ENCODE results near the gene ZNF107.

ZNF107 gene

GRCh38 chr7:64632029-64632428 lies 33.9 kb upstream of the ZNF107 start:
- H3K4me3 ChIP-seq: no peak overlapping the region
- no peak overlapping the region for H3K27ac ChIP-seq
- H3K4me1 ChIP-seq: no peaks in the 10 kb centered on the region
- no peaks in the 10 kb centered on the region for H3K9me3 ChIP-seq
- H3K36me3 ChIP-seq: no peaks in the 10 kb centered on the region
- H3K27me3 ChIP-seq: no peaks in the 10 kb centered on the region
- TF ChIP-seq CTCF (IDR thresholded peaks at IDR 0.05): no peak
- no peak for DNase-seq
- intact Hi-C loops (cut with DNase I; ENCODE audit: low total_unique reads): no loop called here

DNA sequence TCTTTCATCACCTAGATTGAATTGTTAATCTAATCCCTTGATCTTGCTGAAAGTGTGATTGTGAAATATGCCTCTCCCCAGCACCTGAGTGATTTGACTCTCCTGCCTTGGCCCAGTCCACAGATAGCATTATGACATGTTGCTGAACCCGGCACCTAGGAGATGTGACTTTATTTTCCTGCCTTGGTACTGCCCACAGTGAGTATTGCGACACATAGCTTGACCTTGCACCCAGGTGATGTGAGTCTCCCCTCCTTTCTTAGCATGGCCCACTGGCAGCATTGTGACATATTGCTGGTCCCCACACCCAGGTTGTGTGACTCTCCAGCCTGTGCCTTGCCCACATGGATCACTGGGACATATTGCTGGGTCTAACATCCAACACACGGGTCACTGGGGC lies 32.5 kb upstream of the ZNF107 start:
- DNase-seq: no peak
- Histone ChIP-seq H3K4me1 (no peaks in the 10 kb centered on the region), H3K4me3 (no peak overlapping the region), H3K27ac (no peak overlapping the region), H3K27me3 (no peaks in the 10 kb centered on the region), H3K9me3 (no peaks in the 10 kb centered on the region), H3K36me3 (no peaks in the 10 kb centered on the region)
- intact Hi-C loops (cut with DNase I; ENCODE audit: low total_unique reads): no loop called here
- TF ChIP-seq CTCF (IDR thresholded peaks at IDR 0.05): no peak

- DNase-seq: no peak
- H3K27ac ChIP-seq: no peak overlapping the region
- no peaks in the 10 kb centered on the region for H3K27me3 ChIP-seq
- TF ChIP-seq CTCF (IDR thresholded peaks at IDR 0.05): no peak
- no peak overlapping the region for H3K4me3 ChIP-seq
- no peaks in the 10 kb centered on the region for H3K4me1 ChIP-seq
- intact Hi-C loops (cut with DNase I; ENCODE audit: low total_unique reads): no loop called here
- H3K36me3 ChIP-seq: no peaks in the 10 kb centered on the region
- H3K9me3 ChIP-seq: no peaks in the 10 kb centered on the region
Observed at GRCh38 chr7:64634406-64635062, 31.4 kb upstream of the ZNF107 start.

GRCh38 chr7:64636386-64636785 lies 29.5 kb upstream of the ZNF107 start:
- H3K27ac ChIP-seq: no peak overlapping the region
- no peak for TF ChIP-seq CTCF (IDR thresholded peaks at IDR 0.05)
- intact Hi-C loops (cut with DNase I; ENCODE audit: low total_unique reads): no loop called here
- no peaks in the 10 kb centered on the region for H3K4me1 ChIP-seq
- no peak for DNase-seq
- no peaks in the 10 kb centered on the region for H3K36me3 ChIP-seq
- H3K9me3 ChIP-seq: no peaks in the 10 kb centered on the region
- H3K4me3 ChIP-seq: no peak overlapping the region
- H3K27me3 ChIP-seq: no peaks in the 10 kb centered on the region

DNA sequence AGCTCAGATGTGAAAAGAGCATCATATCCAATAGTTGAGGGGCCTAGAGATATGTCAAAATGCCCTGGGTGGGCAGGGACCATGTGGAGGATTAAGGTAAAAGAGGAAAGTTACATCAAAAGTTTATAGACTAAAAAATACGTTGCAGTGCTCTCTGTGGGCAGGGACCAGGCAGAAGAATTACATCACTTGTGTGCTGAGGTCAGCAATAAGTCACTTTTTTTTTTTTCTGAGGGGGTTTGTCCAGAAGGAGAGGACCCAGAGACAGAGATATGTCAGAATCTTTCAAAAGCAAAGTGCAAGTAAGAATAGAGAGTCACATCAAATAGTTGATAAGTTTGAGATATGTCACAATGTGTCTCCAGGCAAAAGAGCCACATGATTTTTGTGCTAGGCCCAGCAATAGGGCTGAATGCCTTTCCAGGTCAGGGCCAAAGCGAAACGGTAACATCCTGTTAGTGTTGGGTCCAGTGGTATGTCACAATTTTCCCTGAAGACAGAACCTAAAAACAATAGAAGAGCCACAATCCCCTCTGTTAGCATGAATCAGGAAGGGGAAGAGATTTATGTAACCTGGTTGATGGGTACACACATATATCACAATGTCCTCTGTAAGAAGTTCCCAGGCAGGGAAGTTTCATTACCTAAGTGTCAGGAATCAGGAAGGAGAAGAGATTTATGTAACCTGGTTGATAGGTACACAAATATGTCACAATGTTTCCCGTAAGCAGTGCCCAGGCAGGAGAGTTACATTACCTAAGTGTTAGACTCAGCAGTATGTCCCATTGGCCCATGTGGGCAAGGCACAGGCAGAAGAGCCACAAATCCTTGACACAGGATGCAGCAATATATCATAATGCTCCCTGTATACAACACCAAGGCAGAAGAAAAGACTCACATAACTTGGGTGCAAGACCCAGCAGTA lies 28.1 kb upstream of the ZNF107 start:
- Histone ChIP-seq H3K36me3 (no peaks in the 10 kb centered on the region), H3K27ac (no peak overlapping the region), H3K27me3 (no peaks in the 10 kb centered on the region), H3K9me3 (no peaks in the 10 kb centered on the region), H3K4me3 (no peak overlapping the region), H3K4me1 (no peaks in the 10 kb centered on the region)
- intact Hi-C loops (cut with DNase I; ENCODE audit: low total_unique reads): no loop called here
- DNase-seq: no peak
- no peak for TF ChIP-seq CTCF (IDR thresholded peaks at IDR 0.05)
